Measurements from ENCODE around the gene PAMR1. TPM values are rescaled to one million over a fixed set of nuclear protein-coding genes. Genes with fewer than 3 reads are reported as not detected.

PAMR1 gene
- polyA plus RNA-seq, 4 donors, result 1.4 to 4.9 (median 4.6) TPM; not detected in 1

DNA sequence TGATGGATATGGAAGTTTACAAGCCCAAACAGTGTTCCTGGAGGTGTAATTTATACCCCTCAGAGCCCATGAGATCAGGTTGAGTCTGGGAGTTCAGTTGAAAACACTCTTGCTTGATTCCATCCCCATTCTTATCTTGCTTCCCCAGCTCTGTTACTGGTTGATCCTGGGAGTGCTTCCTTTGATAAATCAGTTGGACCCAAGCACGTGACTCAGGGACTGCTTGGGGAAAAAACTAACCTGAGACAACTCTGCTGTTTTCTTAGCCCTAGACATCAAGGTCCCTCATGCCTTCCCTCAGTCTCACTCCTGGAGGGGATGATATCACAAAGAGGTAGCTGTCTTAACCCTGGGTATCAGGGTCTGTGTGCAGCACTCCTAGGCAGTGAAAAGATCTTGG lies 71.1 kb downstream of the PAMR1 start:
- Histone ChIP-seq H3K4me1 (ENCODE audit: control insufficient read depth in 3 of 3, insufficient read depth in 2 of 3, low read depth in 1 of 3, low read length in 2 of 3) (no peaks in the 10 kb centered on the region), H3K27me3 (ENCODE audit: control insufficient read depth in 3 of 3, insufficient read depth in 3 of 3, low read length in 3 of 3) (peaks cover 0 to 3% (median 0%) of the 10 kb centered on the region in 3 donors), H3K4me3 (ENCODE audit: low read depth in 1 of 3, low read length in 3 of 3) (no peak overlapping the region), H3K36me3 (ENCODE audit: control insufficient read depth in 3 of 3, insufficient read depth in 2 of 3, low read depth in 1 of 3, low read length in 3 of 3) (no peaks in the 10 kb centered on the region), H3K9me3 (ENCODE audit: control insufficient read depth in 2 of 2, insufficient read depth in 1 of 2, low read depth in 1 of 2, low read length in 1 of 2) (peaks cover 0 to 4% of the 10 kb centered on the region in 2 donors), H3K27ac (ENCODE audit: low read depth in 1 of 3, low read length in 2 of 3) (no peak overlapping the region)
- FAIRE-seq (no peak), DNase-seq (no peak)
- 13 to 51% (median 38%) methylated on average over 1 of the region's 1 CpG for WGBS, 3 donors

DNA sequence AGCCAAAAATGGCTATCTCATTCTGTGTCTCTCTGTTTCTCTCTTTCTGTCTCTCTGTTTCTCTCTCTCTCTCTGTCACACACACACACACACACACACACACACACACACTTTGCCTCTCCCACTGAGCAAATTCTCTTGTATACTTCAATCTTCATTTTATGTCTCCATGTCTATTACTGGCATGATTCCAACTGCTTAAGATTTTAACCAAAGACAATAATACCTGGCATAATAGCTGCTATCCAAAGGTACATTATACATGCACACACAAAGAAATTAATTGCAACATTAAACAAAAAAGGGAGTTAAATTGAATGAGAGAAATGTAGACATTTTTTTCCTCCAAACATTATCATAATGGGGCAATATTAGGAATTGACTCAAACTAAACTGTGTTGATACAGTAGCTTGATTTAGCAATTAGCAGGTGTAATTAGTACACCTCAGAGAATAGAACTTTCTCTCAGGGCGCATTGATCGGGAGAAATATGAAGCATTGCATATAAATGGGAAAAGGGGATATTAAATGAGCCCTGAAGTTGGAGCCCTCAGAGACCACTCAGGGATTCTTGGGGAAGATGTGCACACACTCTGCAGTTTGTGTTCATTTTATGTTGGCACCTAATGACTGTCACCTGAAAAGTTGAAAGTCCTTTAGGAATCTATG lies 88.7 kb downstream of the PAMR1 start:
- no peak overlapping the region for H3K27ac ChIP-seq (ENCODE audit: low read depth in 1 of 3, low read length in 2 of 3)
- H3K4me3 ChIP-seq (ENCODE audit: low read depth in 1 of 3, low read length in 3 of 3), result no peak overlapping the region
- no peaks in the 10 kb centered on the region for H3K4me1 ChIP-seq (ENCODE audit: control insufficient read depth in 3 of 3, insufficient read depth in 2 of 3, low read depth in 1 of 3, low read length in 2 of 3)
- DNase-seq (no peak), FAIRE-seq (no peak)
- 86 to 95% (median 93%) methylated on average over 2 of the region's 2 CpGs for WGBS, 3 donors
- peaks cover 0 to 21% (median 1%) of the 10 kb centered on the region in 3 donors for H3K27me3 ChIP-seq (ENCODE audit: control insufficient read depth in 3 of 3, insufficient read depth in 3 of 3, low read length in 3 of 3)
- no peaks in the 10 kb centered on the region for H3K9me3 ChIP-seq (ENCODE audit: control insufficient read depth in 2 of 2, insufficient read depth in 1 of 2, low read depth in 1 of 2, low read length in 1 of 2)
- no peaks in the 10 kb centered on the region for H3K36me3 ChIP-seq (ENCODE audit: control insufficient read depth in 3 of 3, insufficient read depth in 2 of 3, low read depth in 1 of 3, low read length in 3 of 3)

DNA sequence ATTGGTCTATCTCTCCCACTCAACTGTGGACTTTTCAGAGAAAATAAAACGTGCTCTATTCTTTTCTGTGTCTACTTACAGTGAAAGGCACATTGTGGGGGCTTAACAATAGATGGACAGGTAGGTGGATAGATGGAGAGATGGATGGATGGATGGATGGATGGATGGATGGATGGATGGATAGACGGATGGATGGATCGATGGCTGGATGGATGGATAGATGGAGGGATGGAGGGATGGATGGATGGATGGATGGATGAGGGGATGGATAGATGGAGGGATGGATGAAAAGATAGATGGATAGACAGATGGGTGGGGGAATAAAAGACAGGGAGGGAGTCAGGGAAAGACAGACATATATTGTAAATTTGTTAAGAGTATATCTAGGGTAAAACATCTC lies 91.8 kb downstream of the PAMR1 start:
- Histone ChIP-seq H3K27me3 (ENCODE audit: control insufficient read depth in 3 of 3, insufficient read depth in 3 of 3, low read length in 3 of 3) (peaks cover 0 to 11% (median 1%) of the 10 kb centered on the region in 3 donors), H3K4me3 (ENCODE audit: low read depth in 1 of 3, low read length in 3 of 3) (no peak overlapping the region), H3K4me1 (ENCODE audit: control insufficient read depth in 3 of 3, insufficient read depth in 2 of 3, low read depth in 1 of 3, low read length in 2 of 3) (no peaks in the 10 kb centered on the region), H3K9me3 (ENCODE audit: control insufficient read depth in 2 of 2, insufficient read depth in 1 of 2, low read depth in 1 of 2, low read length in 1 of 2) (no peaks in the 10 kb centered on the region), H3K27ac (ENCODE audit: low read depth in 1 of 3, low read length in 2 of 3) (no peak overlapping the region), H3K36me3 (ENCODE audit: control insufficient read depth in 3 of 3, insufficient read depth in 2 of 3, low read depth in 1 of 3, low read length in 3 of 3) (no peaks in the 10 kb centered on the region)
- FAIRE-seq, result no peak
- 57 to 79% (median 72%) methylated on average over 3 of the region's 3 CpGs for WGBS, 3 donors
- no peak for DNase-seq

DNA sequence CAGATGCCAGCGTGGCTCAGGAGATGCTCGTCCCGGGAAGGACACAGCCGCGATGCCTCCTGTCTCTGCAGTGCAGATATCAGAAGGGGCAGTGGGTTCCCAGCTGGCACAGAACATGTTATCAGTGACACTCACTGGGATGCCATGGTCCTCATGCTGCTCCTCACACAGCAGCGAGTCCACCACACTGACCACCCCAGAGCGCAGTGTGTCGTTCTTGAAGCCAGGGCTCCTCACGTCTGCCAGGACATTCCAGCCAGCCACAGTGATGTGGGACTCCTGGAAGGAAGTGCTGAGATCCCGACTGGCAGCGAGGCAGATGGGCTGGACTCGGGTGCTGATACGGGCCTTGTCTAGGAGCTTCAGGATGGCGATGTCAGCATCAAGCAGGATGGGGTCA lies 93.0 kb downstream of the PAMR1 start:
- DNase-seq (no peak), FAIRE-seq (no peak)
- H3K27ac ChIP-seq (ENCODE audit: low read depth in 1 of 3, low read length in 2 of 3), result no peak overlapping the region
- peaks cover 0 to 7% (median 1%) of the 10 kb centered on the region in 3 donors for H3K27me3 ChIP-seq (ENCODE audit: control insufficient read depth in 3 of 3, insufficient read depth in 3 of 3, low read length in 3 of 3)
- H3K9me3 ChIP-seq (ENCODE audit: control insufficient read depth in 2 of 2, insufficient read depth in 1 of 2, low read depth in 1 of 2, low read length in 1 of 2), result no peaks in the 10 kb centered on the region
- no peak overlapping the region for H3K4me3 ChIP-seq (ENCODE audit: low read depth in 1 of 3, low read length in 3 of 3)
- 91 to 94% (median 92%) methylated on average over 14 of the region's 14 CpGs for WGBS, 3 donors
- H3K4me1 ChIP-seq (ENCODE audit: control insufficient read depth in 3 of 3, insufficient read depth in 2 of 3, low read depth in 1 of 3, low read length in 2 of 3), result no peaks in the 10 kb centered on the region
- no peaks in the 10 kb centered on the region for H3K36me3 ChIP-seq (ENCODE audit: control insufficient read depth in 3 of 3, insufficient read depth in 2 of 3, low read depth in 1 of 3, low read length in 3 of 3)

DNA sequence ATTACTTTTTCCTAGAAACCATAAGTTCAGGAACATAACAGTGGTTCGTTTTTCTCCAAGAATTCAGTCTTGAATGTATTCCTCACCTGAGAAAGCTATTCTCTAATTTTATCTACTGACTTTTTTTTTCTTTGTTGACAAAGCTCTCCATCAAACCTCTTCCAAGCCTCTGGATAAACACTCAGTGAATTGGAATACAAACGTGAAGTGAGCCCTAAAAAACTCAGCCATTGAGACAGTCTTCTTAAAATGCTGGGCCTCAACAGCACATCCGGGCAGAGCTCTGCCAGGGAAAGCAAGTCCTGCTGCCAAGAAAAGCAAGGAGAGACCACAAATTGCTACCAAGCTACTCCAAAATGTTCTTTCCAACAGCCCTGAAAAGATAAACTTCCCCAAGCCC lies 98.3 kb downstream of the PAMR1 start:
- no peak for FAIRE-seq
- H3K27ac ChIP-seq (ENCODE audit: low read depth in 1 of 3, low read length in 2 of 3), result no peak overlapping the region
- no peak for DNase-seq
- H3K36me3 ChIP-seq (ENCODE audit: control insufficient read depth in 3 of 3, insufficient read depth in 2 of 3, low read depth in 1 of 3, low read length in 3 of 3), result no peaks in the 10 kb centered on the region
- H3K4me3 ChIP-seq (ENCODE audit: low read depth in 1 of 3, low read length in 3 of 3), result no peak overlapping the region
- H3K4me1 ChIP-seq (ENCODE audit: control insufficient read depth in 3 of 3, insufficient read depth in 2 of 3, low read depth in 1 of 3, low read length in 2 of 3), result no peaks in the 10 kb centered on the region
- H3K9me3 ChIP-seq (ENCODE audit: control insufficient read depth in 2 of 2, insufficient read depth in 1 of 2, low read depth in 1 of 2, low read length in 1 of 2), result no peaks in the 10 kb centered on the region
- WGBS, 3 donors, result 47 to 49% (median 49%) methylated on average over 3 of the region's 3 CpGs
- H3K27me3 ChIP-seq (ENCODE audit: control insufficient read depth in 3 of 3, insufficient read depth in 3 of 3, low read length in 3 of 3), result peaks cover 0 to 20% (median 4%) of the 10 kb centered on the region in 3 donors

DNA sequence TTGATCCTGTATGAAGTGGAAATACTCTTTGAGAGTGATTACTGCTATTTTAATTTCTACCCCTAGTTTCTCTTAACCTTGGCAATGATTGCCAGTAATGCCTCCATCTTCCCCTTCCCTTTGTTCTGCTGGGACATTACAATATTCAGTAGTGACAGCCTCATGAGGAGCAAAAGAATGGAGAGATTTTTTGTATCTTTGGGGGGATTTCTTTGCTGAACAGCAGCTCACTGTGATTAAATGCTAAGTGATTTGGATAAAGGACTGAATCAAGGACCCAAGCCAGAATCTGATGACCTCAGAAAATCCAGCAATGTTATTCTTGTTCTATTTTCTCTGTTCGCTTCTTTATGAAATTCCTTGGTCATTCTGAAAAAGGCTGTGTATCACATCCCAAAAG lies 99.1 kb downstream of the PAMR1 start:
- Histone ChIP-seq H3K4me3 (ENCODE audit: low read depth in 1 of 3, low read length in 3 of 3) (no peak overlapping the region), H3K36me3 (ENCODE audit: control insufficient read depth in 3 of 3, insufficient read depth in 2 of 3, low read depth in 1 of 3, low read length in 3 of 3) (no peaks in the 10 kb centered on the region), H3K4me1 (ENCODE audit: control insufficient read depth in 3 of 3, insufficient read depth in 2 of 3, low read depth in 1 of 3, low read length in 2 of 3) (no peaks in the 10 kb centered on the region), H3K27ac (ENCODE audit: low read depth in 1 of 3, low read length in 2 of 3) (no peak overlapping the region), H3K27me3 (ENCODE audit: control insufficient read depth in 3 of 3, insufficient read depth in 3 of 3, low read length in 3 of 3) (peaks cover 0 to 27% (median 6%) of the 10 kb centered on the region in 3 donors), H3K9me3 (ENCODE audit: control insufficient read depth in 2 of 2, insufficient read depth in 1 of 2, low read depth in 1 of 2, low read length in 1 of 2) (no peaks in the 10 kb centered on the region)
- FAIRE-seq (no peak), DNase-seq (no peak)
- WGBS, 3 donors, result 75 to 98% (median 97%) methylated on average over 1 of the region's 1 CpG

DNA sequence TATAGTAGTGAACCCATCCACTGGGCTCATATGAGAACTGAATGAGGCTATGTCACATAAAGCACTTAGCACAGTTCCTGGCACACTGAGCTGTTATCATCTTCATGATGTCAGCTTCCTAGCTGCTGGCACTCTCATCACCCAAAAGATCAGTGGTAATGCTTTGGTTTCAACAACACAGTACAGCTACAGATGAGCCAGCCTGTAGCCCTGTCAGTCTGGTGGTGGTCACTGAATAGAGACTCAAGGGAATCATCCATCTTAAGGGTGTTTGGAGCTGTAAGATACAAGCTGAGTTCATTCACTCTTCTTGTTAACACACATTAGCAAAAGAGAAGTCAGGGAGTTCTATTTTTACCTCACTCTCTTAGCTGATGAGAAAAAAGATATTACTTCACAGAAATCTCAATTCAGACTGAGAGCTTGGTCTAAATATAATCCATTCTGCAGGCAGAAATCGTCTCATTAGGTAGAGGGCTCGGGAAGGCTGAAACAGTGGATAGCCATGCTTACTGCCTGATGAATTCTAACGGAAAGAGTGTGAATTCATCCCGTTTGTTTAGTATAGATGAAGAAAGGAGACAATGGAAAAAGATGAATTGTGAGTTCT lies 99.7 kb downstream of the PAMR1 start:
- no peaks in the 10 kb centered on the region for H3K36me3 ChIP-seq (ENCODE audit: control insufficient read depth in 3 of 3, insufficient read depth in 2 of 3, low read depth in 1 of 3, low read length in 3 of 3)
- 69 to 77% (median 76%) methylated on average over 4 of the region's 4 CpGs for WGBS, 3 donors
- FAIRE-seq (no peak), DNase-seq (no peak)
- H3K4me1 ChIP-seq (ENCODE audit: control insufficient read depth in 3 of 3, insufficient read depth in 2 of 3, low read depth in 1 of 3, low read length in 2 of 3), result no peaks in the 10 kb centered on the region
- peaks cover 0 to 32% (median 6%) of the 10 kb centered on the region in 3 donors for H3K27me3 ChIP-seq (ENCODE audit: control insufficient read depth in 3 of 3, insufficient read depth in 3 of 3, low read length in 3 of 3)
- no peak overlapping the region for H3K4me3 ChIP-seq (ENCODE audit: low read depth in 1 of 3, low read length in 3 of 3)
- H3K9me3 ChIP-seq (ENCODE audit: control insufficient read depth in 2 of 2, insufficient read depth in 1 of 2, low read depth in 1 of 2, low read length in 1 of 2), result no peaks in the 10 kb centered on the region
- no peak overlapping the region for H3K27ac ChIP-seq (ENCODE audit: low read depth in 1 of 3, low read length in 2 of 3)

DNA sequence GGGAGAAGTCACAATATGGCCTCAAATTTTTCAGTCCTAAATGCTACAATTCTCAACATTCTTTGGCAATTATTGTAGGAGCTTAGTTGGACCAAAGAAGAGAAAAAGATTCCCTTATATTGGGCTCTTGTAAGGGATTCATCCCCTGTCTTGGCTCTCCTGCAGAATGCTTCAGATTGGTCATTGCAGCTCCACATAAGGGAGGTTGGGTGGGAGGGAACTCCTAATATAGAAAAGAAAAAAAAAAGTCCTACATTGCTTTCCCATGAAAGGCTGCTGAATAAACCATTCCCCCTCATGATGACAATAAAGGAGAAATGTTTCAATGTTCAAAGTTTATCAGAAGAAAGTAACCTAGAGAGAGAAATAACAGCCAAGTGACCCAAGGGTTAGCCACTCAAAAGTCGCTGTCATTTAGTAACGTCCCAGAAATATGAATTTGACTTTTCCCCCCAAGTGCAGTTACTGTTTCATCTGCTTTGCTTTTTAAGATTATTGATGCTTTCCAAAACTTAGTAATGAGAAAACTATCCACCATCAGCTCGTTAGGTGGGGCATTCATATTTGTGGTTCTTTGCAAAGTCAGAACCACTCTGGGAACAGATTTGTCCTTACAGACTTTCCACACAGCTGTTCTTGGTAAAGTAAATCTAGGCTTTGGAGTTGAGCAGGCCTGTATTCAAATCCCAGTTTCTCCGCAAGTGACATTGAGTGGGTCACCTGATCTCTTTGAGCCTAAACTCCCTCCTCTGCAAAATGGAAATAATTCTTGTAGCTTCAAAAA lies 101.1 kb downstream of the PAMR1 start:
- no peak for FAIRE-seq

More for the DNA sequence above, 101.1 kb downstream of the PAMR1 start:
- WGBS, 3 donors, result 60 to 63% (median 61%) methylated on average over 4 of the region's 4 CpGs
- peaks cover under 1 to 9% (median 4%) of the 10 kb centered on the region in 3 donors for H3K4me1 ChIP-seq (ENCODE audit: control insufficient read depth in 3 of 3, insufficient read depth in 2 of 3, low read depth in 1 of 3, low read length in 2 of 3)
- H3K9me3 ChIP-seq (ENCODE audit: control insufficient read depth in 2 of 2, insufficient read depth in 1 of 2, low read depth in 1 of 2, low read length in 1 of 2), result no peaks in the 10 kb centered on the region
- no peak for DNase-seq
- H3K27ac ChIP-seq (ENCODE audit: low read depth in 1 of 3, low read length in 2 of 3), result no peak overlapping the region
- H3K27me3 ChIP-seq (ENCODE audit: control insufficient read depth in 3 of 3, insufficient read depth in 3 of 3, low read length in 3 of 3), result peaks cover 12 to 45% (median 15%) of the 10 kb centered on the region in 3 donors
- H3K4me3 ChIP-seq (ENCODE audit: low read depth in 1 of 3, low read length in 3 of 3), result no peak overlapping the region
- no peaks in the 10 kb centered on the region for H3K36me3 ChIP-seq (ENCODE audit: control insufficient read depth in 3 of 3, insufficient read depth in 2 of 3, low read depth in 1 of 3, low read length in 3 of 3)
